WI38 (cell line): ENCODE data around the gene PSENEN.
"Not testable (repeated sequence)": the region's sequence is repeated elsewhere in the genome, so short reads cannot be mapped to it uniquely, and the experiment has no call there.

Source experiments
- H3K4me3 ChIP-seq: 2 replicates; pipeline ENCODE4 v1.5.1; 2011; ENCODE audit warnings: low read depth, mild to moderate bottlenecking, control low read depth, low read length
- CTCF ChIP-seq: IDR thresholded peaks from 2 replicates; pipeline ENCODE4 v1.5.1; 2012; ENCODE audit warnings: low read depth, mild to moderate bottlenecking, control low read depth, low read length

The PSENEN gene

GRCh38 chr19:35720163-35720524, 25.3 kb upstream of the PSENEN start:
- no peak for TF ChIP-seq CTCF
- no peak overlapping the region for H3K4me3 ChIP-seq

- no peak for TF ChIP-seq CTCF
- H3K4me3 ChIP-seq = no peak overlapping the region
Observed at GRCh38 chr19:35720648-35721047, 24.8 kb upstream of the PSENEN start.

- H3K4me3 ChIP-seq = no peak overlapping the region
- no peak for TF ChIP-seq CTCF
Observed at GRCh38 chr19:35721374-35721773, 24.1 kb upstream of the PSENEN start.

- H3K4me3 ChIP-seq = no peak overlapping the region
- TF ChIP-seq CTCF = no peak
Observed at GRCh38 chr19:35722461-35722860, 23.0 kb upstream of the PSENEN start.

GRCh38 chr19:35722897-35723296, 22.6 kb upstream of the PSENEN start:
- TF ChIP-seq CTCF = no peak

GRCh38 chr19:35723671-35724070, 21.8 kb upstream of the PSENEN start:
- no peak for TF ChIP-seq CTCF

More at GRCh38 chr19:35722897-35723296, 22.6 kb upstream of the PSENEN start:
- H3K4me3 ChIP-seq = no peak overlapping the region

GRCh38 chr19:35724132-35724531, 21.3 kb upstream of the PSENEN start:
- H3K4me3 ChIP-seq = not testable (repeated sequence)

More at GRCh38 chr19:35723671-35724070, 21.8 kb upstream of the PSENEN start:
- no peak overlapping the region for H3K4me3 ChIP-seq

- no peak overlapping the region for H3K4me3 ChIP-seq
- no peak for TF ChIP-seq CTCF
Observed at GRCh38 chr19:35724560-35724959, 20.9 kb upstream of the PSENEN start.
